ENCODE results near the gene EPB41L4B.
"Not testable (repeated sequence)": the region's sequence is repeated elsewhere in the genome, so short reads cannot be mapped to it uniquely, and the experiment has no call there.

EPB41L4B gene

DNA sequence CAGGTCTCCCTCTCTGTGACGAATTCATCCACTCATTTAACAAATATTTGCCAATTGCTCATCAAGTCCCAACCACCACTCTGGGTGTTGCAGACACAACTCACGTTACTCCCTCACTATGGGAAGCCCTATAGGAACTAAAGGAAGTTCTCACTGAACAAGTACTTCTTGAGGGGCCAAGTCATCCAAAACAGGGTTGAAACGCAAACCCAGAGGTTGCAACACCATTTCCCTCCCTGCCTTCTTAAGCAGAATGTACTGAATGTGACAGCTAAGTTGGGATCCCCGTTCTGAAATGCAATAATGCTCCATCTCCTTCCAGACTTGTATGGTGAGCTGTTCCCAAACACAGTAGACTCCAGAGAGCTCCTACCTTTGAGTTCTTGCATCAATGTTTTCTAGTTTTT lies 34.3 kb downstream of the EPB41L4B start:
- no peak overlapping the region for H3K27ac ChIP-seq (ENCODE audit: insufficient read depth, low read length, poor library complexity, severe bottlenecking)
- DNase-seq, result no peak
- no peaks in the 10 kb centered on the region for H3K27me3 ChIP-seq (replicated peaks; ENCODE audit: control insufficient read depth, insufficient read depth, low read length, poor library complexity, severe bottlenecking)
- H3K9me3 ChIP-seq (ENCODE audit: control insufficient read depth, low read length), result no peaks in the 10 kb centered on the region
- H3K4me3 ChIP-seq (ENCODE audit: insufficient read depth, low read depth, low read length, poor library complexity, severe bottlenecking), result no peak overlapping the region
- no peaks in the 10 kb centered on the region for H3K36me3 ChIP-seq (ENCODE audit: control insufficient read depth, insufficient read depth, low read length)
- H3K4me1 ChIP-seq (ENCODE audit: control insufficient read depth, insufficient read depth, low read length, poor library complexity, severe bottlenecking), result no peaks in the 10 kb centered on the region

DNA sequence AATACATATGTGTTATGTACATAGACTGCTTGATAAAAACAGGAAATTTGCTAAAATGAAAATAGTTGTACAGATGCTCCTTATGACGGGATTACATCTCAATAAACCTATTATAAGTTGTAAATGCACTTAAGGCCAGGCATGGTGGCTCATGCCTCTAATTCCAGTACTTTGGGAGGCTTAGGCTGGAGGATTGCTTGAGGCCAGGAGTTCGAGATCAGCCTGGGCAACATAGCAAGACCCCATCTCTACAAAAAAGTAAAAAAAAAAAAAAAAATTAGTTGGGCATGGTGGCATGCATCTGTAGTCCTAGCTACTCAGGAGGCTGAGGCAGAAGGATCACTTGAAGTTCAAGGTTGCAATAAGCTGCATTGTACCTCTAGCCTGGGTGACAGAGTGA lies 37.2 kb downstream of the EPB41L4B start:
- H3K27me3 ChIP-seq (replicated peaks; ENCODE audit: control insufficient read depth, insufficient read depth, low read length, poor library complexity, severe bottlenecking); DNase-seq; H3K27ac ChIP-seq (ENCODE audit: insufficient read depth, low read length, poor library complexity, severe bottlenecking); H3K36me3 ChIP-seq (ENCODE audit: control insufficient read depth, insufficient read depth, low read length); H3K4me3 ChIP-seq (ENCODE audit: insufficient read depth, low read depth, low read length, poor library complexity, severe bottlenecking); H3K9me3 ChIP-seq (ENCODE audit: control insufficient read depth, low read length); H3K4me1 ChIP-seq (ENCODE audit: control insufficient read depth, insufficient read depth, low read length, poor library complexity, severe bottlenecking): not testable (repeated sequence)

- H3K27me3 ChIP-seq (replicated peaks; ENCODE audit: control insufficient read depth, insufficient read depth, low read length, poor library complexity, severe bottlenecking), result no peaks in the 10 kb centered on the region
- H3K27ac ChIP-seq (ENCODE audit: insufficient read depth, low read length, poor library complexity, severe bottlenecking), result no peak overlapping the region
- H3K9me3 ChIP-seq (ENCODE audit: control insufficient read depth, low read length), result no peaks in the 10 kb centered on the region
- no peaks in the 10 kb centered on the region for H3K36me3 ChIP-seq (ENCODE audit: control insufficient read depth, insufficient read depth, low read length)
- no peak overlapping the region for H3K4me3 ChIP-seq (ENCODE audit: insufficient read depth, low read depth, low read length, poor library complexity, severe bottlenecking)
- no peaks in the 10 kb centered on the region for H3K4me1 ChIP-seq (ENCODE audit: control insufficient read depth, insufficient read depth, low read length, poor library complexity, severe bottlenecking)
- no peak for DNase-seq
Measured at GRCh38 chr9:109283012-109283411, 37.8 kb downstream of the EPB41L4B start.

- Histone ChIP-seq H3K4me1 (ENCODE audit: control insufficient read depth, insufficient read depth, low read length, poor library complexity, severe bottlenecking) (no peaks in the 10 kb centered on the region), H3K27me3 (replicated peaks; ENCODE audit: control insufficient read depth, insufficient read depth, low read length, poor library complexity, severe bottlenecking) (no peaks in the 10 kb centered on the region), H3K27ac (ENCODE audit: insufficient read depth, low read length, poor library complexity, severe bottlenecking) (no peak overlapping the region), H3K36me3 (ENCODE audit: control insufficient read depth, insufficient read depth, low read length) (no peaks in the 10 kb centered on the region), H3K9me3 (ENCODE audit: control insufficient read depth, low read length) (no peaks in the 10 kb centered on the region), H3K4me3 (ENCODE audit: insufficient read depth, low read depth, low read length, poor library complexity, severe bottlenecking) (no peak overlapping the region)
- no peak for DNase-seq
Measured at GRCh38 chr9:109282302-109282701, 38.6 kb downstream of the EPB41L4B start.

- DNase-seq, result no peak
- no peaks in the 10 kb centered on the region for H3K9me3 ChIP-seq (ENCODE audit: control insufficient read depth, low read length)
- no peak overlapping the region for H3K27ac ChIP-seq (ENCODE audit: insufficient read depth, low read length, poor library complexity, severe bottlenecking)
- no peaks in the 10 kb centered on the region for H3K27me3 ChIP-seq (replicated peaks; ENCODE audit: control insufficient read depth, insufficient read depth, low read length, poor library complexity, severe bottlenecking)
- H3K36me3 ChIP-seq (ENCODE audit: control insufficient read depth, insufficient read depth, low read length), result no peaks in the 10 kb centered on the region
- H3K4me1 ChIP-seq (ENCODE audit: control insufficient read depth, insufficient read depth, low read length, poor library complexity, severe bottlenecking), result no peaks in the 10 kb centered on the region
- no peak overlapping the region for H3K4me3 ChIP-seq (ENCODE audit: insufficient read depth, low read depth, low read length, poor library complexity, severe bottlenecking)
Measured at GRCh38 chr9:109281518-109281917, 39.3 kb downstream of the EPB41L4B start.

GRCh38 chr9:109278848-109279247 lies 42.0 kb downstream of the EPB41L4B start:
- no peak overlapping the region for H3K4me3 ChIP-seq (ENCODE audit: insufficient read depth, low read depth, low read length, poor library complexity, severe bottlenecking)
- no peaks in the 10 kb centered on the region for H3K36me3 ChIP-seq (ENCODE audit: control insufficient read depth, insufficient read depth, low read length)
- no peaks in the 10 kb centered on the region for H3K4me1 ChIP-seq (ENCODE audit: control insufficient read depth, insufficient read depth, low read length, poor library complexity, severe bottlenecking)
- H3K9me3 ChIP-seq (ENCODE audit: control insufficient read depth, low read length), result no peaks in the 10 kb centered on the region
- DNase-seq, result no peak
- no peaks in the 10 kb centered on the region for H3K27me3 ChIP-seq (replicated peaks; ENCODE audit: control insufficient read depth, insufficient read depth, low read length, poor library complexity, severe bottlenecking)
- H3K27ac ChIP-seq (ENCODE audit: insufficient read depth, low read length, poor library complexity, severe bottlenecking), result no peak overlapping the region

- Histone ChIP-seq H3K27me3 (replicated peaks; ENCODE audit: control insufficient read depth, insufficient read depth, low read length, poor library complexity, severe bottlenecking) (no peaks in the 10 kb centered on the region), H3K4me3 (ENCODE audit: insufficient read depth, low read depth, low read length, poor library complexity, severe bottlenecking) (no peak overlapping the region), H3K9me3 (ENCODE audit: control insufficient read depth, low read length) (no peaks in the 10 kb centered on the region)
Measured at GRCh38 chr9:109278216-109278615, 42.6 kb downstream of the EPB41L4B start.

DNA sequence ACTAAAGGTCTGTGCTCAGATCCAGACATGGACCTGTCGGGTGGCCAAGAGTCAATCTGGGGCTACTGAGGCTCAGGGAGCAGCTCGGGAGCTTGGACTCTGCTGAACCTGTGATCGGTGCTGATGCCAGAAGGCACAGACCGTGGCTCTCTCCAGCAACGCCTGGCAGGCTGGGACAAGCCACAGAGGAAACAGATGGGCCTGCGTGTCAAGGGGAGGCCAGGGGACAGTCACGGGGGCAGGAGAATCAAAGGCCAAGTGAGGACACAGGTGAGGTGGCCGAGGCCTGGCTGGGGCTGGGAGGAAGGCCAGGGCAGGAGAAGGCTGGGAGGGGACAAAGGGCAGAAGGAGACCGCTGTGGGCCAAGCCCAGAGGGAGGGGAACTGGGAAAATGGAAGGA lies 43.4 kb downstream of the EPB41L4B start:
- no peaks in the 10 kb centered on the region for H3K4me1 ChIP-seq (ENCODE audit: control insufficient read depth, insufficient read depth, low read length, poor library complexity, severe bottlenecking)
- no peaks in the 10 kb centered on the region for H3K36me3 ChIP-seq (ENCODE audit: control insufficient read depth, insufficient read depth, low read length)
- no peak overlapping the region for H3K4me3 ChIP-seq (ENCODE audit: insufficient read depth, low read depth, low read length, poor library complexity, severe bottlenecking)
- H3K27ac ChIP-seq (ENCODE audit: insufficient read depth, low read length, poor library complexity, severe bottlenecking), result no peak overlapping the region
- no peaks in the 10 kb centered on the region for H3K27me3 ChIP-seq (replicated peaks; ENCODE audit: control insufficient read depth, insufficient read depth, low read length, poor library complexity, severe bottlenecking)
- no peak for DNase-seq
- no peaks in the 10 kb centered on the region for H3K9me3 ChIP-seq (ENCODE audit: control insufficient read depth, low read length)

More at GRCh38 chr9:109278216-109278615, 42.6 kb downstream of the EPB41L4B start:
- H3K36me3 ChIP-seq (ENCODE audit: control insufficient read depth, insufficient read depth, low read length), result no peaks in the 10 kb centered on the region
- H3K4me1 ChIP-seq (ENCODE audit: control insufficient read depth, insufficient read depth, low read length, poor library complexity, severe bottlenecking), result no peaks in the 10 kb centered on the region
- DNase-seq, result no peak
- no peak overlapping the region for H3K27ac ChIP-seq (ENCODE audit: insufficient read depth, low read length, poor library complexity, severe bottlenecking)

DNA sequence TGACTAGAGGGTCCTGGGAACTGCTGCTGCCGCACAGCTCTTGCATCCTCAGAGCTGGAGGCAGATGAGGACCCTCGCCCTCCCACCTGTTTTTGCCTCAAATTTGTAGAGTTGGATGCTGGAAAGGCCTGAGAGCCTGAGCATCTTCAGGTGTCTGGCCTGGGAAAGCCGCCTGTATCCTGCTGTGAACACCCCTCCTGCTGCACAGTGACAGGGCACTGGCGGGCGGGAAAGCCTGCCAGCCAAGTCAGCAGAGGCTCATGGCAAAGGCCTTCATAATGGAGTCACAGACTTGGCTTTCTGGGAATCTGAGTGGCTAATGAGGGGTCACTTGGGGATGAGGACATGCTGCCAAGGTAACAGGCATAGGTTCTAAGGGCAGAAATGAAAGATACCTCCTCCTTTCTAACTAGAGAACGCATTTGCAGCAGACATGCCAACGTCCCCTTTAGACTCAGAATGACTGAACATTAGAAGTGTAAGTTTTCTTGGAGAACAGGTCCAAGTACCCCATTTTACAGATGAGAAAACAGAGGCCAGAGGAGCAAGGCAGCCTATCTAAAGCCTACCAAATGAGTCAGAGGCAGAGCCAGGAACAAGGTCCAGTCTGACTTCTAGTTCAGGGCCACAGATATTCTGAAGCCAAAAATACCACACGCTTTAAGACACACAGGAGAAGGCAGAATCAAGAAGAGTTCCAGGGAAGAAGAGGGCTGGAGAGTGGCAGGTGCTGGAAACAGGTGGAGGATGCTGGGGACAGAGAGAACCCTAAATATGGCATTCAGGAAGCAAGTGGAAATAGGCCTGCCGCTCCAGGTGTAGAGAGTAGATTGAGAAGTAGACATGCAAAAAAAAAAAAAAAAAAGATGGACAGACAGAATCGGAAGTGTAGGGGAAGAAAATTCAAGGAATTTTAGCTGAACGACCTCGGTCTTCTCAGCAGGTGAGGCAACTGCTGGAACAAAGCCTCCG lies 44.1 kb downstream of the EPB41L4B start:
- no peak overlapping the region for H3K4me3 ChIP-seq (ENCODE audit: insufficient read depth, low read depth, low read length, poor library complexity, severe bottlenecking)
- no peak for DNase-seq
- H3K27me3 ChIP-seq (replicated peaks; ENCODE audit: control insufficient read depth, insufficient read depth, low read length, poor library complexity, severe bottlenecking), result no peaks in the 10 kb centered on the region
- no peak overlapping the region for H3K27ac ChIP-seq (ENCODE audit: insufficient read depth, low read length, poor library complexity, severe bottlenecking)
- H3K4me1 ChIP-seq (ENCODE audit: control insufficient read depth, insufficient read depth, low read length, poor library complexity, severe bottlenecking), result no peaks in the 10 kb centered on the region
- H3K36me3 ChIP-seq (ENCODE audit: control insufficient read depth, insufficient read depth, low read length), result no peaks in the 10 kb centered on the region
- no peaks in the 10 kb centered on the region for H3K9me3 ChIP-seq (ENCODE audit: control insufficient read depth, low read length)

- no peaks in the 10 kb centered on the region for H3K27me3 ChIP-seq (replicated peaks; ENCODE audit: control insufficient read depth, insufficient read depth, low read length, poor library complexity, severe bottlenecking)
- H3K4me3 ChIP-seq (ENCODE audit: insufficient read depth, low read depth, low read length, poor library complexity, severe bottlenecking), result no peak overlapping the region
- no peaks in the 10 kb centered on the region for H3K36me3 ChIP-seq (ENCODE audit: control insufficient read depth, insufficient read depth, low read length)
- no peak for DNase-seq
- no peak overlapping the region for H3K27ac ChIP-seq (ENCODE audit: insufficient read depth, low read length, poor library complexity, severe bottlenecking)
- H3K9me3 ChIP-seq (ENCODE audit: control insufficient read depth, low read length), result no peaks in the 10 kb centered on the region
- no peaks in the 10 kb centered on the region for H3K4me1 ChIP-seq (ENCODE audit: control insufficient read depth, insufficient read depth, low read length, poor library complexity, severe bottlenecking)
Measured at GRCh38 chr9:109274884-109275730, 45.8 kb downstream of the EPB41L4B start.
